Measurements from ENCODE around the gene SPPL3.

Gene SPPL3

GRCh38 chr12:120887253-120888043, 16.7 kb downstream of the SPPL3 start:
- no peak for TF ChIP-seq CTCF (IDR thresholded peaks at IDR 0.05; ENCODE audit: insufficient read depth, missing control alignments)
- no peak for DNase-seq (ENCODE audit: insufficient read length, low spot score)
- FAIRE-seq = no peak

DNA sequence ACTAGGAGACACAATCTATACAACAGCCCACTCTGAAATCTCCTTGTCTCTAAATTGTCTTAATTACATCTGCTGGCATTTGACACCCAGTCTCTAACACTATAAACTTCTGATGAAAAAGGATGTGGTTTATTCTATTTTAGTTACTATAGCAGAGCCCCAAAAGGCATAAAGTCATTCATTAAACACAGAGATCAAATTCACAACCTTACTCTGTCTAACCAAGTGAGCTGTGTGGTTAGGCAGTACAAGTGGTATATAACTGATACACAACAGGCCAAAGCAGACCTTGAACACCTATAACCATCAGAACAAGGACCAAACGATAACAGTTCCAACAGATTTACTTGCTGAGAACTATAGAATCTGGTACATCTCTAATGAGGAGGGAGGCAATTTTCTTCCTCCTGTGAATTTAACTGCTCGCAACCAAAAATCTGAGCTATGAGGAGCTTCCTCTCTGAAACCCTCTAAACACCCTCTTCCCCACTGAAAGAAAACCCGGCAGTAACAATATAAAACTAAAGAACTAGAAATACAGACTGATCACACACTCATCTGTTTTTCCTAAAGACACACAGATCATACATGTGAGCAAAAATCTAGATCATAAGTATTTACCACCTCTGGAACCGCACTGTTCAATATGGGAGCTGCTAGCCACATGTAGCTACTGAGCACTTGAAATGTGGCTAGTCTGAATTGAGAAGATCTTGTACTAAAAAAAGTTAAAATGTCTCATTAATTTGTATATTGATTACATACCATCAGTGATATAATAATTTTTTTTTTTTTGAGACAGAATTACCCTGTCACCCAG, 17.7 kb downstream of the SPPL3 start:
- DNase-seq (ENCODE audit: insufficient read length, low spot score) (no peak), FAIRE-seq (no peak)
- no peak for TF ChIP-seq CTCF (IDR thresholded peaks at IDR 0.05; ENCODE audit: insufficient read depth, missing control alignments)

DNA sequence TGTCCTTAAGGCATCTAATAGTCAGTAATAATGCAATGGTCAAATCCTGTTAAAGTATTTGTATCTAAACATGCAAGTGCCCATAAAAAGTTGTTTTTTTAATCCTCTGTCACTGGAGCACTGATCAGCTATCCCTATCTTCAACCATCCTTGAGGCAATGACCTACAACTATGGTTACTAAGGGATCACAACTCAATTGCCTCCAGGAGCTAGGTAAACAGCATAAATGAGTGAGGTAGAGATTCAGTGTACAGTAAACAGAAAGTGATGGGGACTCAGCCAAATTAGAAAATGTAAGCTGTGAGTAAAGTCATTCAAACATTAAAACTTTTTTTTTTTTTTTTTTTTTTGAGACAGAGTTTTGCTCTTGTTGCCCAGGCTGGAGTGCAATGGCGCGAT, 18.6 kb downstream of the SPPL3 start:
- FAIRE-seq = no peak
- DNase-seq (ENCODE audit: insufficient read length, low spot score) = no peak
- TF ChIP-seq CTCF (IDR thresholded peaks at IDR 0.05; ENCODE audit: insufficient read depth, missing control alignments) = no peak

- TF ChIP-seq CTCF (IDR thresholded peaks at IDR 0.05; ENCODE audit: insufficient read depth, missing control alignments) = no peak
- DNase-seq (ENCODE audit: insufficient read length, low spot score) (no peak), FAIRE-seq (no peak)
Observed at GRCh38 chr12:120884644-120885043, 19.5 kb downstream of the SPPL3 start.

DNA sequence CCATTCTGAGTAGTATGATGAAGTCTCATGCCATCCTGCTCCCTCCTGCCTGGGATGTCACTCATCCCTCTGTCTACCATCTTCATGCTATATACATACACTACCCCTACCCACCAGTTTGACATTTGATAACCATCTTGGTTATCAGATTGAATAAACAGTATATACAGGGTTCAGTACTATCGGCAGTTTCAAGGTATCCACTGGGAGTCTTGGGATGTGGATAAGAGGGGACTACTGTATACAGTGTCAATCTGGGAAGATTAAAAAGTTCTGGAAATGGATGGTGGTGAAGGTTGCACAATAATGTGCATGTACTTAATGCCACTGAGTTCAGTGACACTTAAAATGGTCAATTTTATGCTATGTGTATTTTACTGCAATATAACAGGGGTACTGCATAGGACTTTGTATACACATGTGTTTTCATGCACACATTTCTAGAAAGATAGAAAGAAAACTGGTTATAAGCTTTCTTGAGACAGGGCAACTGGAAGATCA, 22.1 kb downstream of the SPPL3 start:
- no peak for TF ChIP-seq CTCF (IDR thresholded peaks at IDR 0.05; ENCODE audit: insufficient read depth, missing control alignments)
- no peak for FAIRE-seq
- DNase-seq (ENCODE audit: insufficient read length, low spot score) = no peak

GRCh38 chr12:120879718-120880300, 24.3 kb downstream of the SPPL3 start:
- no peak for FAIRE-seq
- TF ChIP-seq CTCF (IDR thresholded peaks at IDR 0.05; ENCODE audit: insufficient read depth, missing control alignments) = no peak
- DNase-seq (ENCODE audit: insufficient read length, low spot score) = no peak
